ENCODE measurements around the gene TNPO3.

DNA sequence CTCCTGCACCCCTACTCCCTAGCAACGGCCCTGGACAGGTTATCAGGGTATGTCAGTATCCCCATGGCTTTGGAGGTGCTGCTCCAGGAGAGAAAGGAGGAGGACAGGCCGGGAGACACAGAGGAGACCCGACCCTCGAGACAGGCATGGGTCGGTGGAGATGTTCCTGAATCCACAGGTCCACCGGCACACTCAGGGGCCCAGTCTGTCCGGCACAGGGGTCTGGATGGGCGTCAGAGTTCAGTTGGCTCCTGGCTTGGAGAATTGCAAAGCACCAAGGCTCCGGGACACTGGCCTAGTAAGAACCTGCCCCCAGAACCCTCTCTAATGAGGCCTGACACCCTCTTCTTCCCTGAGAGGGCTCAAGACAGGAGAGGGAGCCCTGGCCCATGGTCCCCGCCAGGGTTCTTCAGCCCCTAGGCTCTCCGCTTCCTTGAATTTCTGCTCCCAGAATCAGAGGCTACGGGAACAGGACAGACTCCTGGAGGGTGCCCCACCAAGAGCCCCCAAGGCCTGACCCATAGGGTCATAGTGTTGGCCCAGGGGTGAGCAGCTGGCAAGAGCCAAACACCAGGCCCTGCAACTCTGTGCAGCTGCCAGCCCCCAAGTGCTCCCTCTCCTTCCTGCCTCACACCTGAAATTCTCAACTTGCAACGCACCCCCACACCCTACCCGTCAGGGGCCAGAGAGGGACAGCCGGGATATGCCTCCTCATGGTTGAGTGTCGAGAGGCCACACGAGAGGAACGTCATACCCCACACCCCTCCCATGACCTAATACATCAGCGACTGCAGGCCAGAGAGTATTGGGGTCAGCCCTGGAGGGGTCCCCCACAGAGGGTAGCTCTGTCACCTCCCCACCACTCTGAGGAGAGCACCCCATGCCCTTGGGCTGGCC lies 122.7 kb downstream of the TNPO3 start:
- TF ChIP-seq, protein P1, sequence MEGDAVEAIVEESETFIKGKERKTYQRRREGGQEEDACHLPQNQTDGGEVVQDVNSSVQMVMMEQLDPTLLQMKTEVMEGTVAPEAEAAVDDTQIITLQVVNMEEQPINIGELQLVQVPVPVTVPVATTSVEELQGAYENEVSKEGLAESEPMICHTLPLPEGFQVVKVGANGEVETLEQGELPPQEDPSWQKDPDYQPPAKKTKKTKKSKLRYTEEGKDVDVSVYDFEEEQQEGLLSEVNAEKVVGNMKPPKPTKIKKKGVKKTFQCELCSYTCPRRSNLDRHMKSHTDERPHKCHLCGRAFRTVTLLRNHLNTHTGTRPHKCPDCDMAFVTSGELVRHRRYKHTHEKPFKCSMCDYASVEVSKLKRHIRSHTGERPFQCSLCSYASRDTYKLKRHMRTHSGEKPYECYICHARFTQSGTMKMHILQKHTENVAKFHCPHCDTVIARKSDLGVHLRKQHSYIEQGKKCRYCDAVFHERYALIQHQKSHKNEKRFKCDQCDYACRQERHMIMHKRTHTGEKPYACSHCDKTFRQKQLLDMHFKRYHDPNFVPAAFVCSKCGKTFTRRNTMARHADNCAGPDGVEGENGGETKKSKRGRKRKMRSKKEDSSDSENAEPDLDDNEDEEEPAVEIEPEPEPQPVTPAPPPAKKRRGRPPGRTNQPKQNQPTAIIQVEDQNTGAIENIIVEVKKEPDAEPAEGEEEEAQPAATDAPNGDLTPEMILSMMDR (IDR thresholded peaks at IDR 0.05): no peak
- TF ChIP-seq POLR2A (IDR thresholded peaks at IDR 0.05) (no peak), POLR2AphosphoS5 (IDR thresholded peaks at IDR 0.05) (no peak)

Data from breast epithelium (tissue), 3 donors.